ENCODE data around the gene AHDC1.
A peak's percentile ranks its signal among the peaks of the same experiment; 100 is the strongest.
"Not testable (repeated sequence)": the region's sequence is repeated elsewhere in the genome, so short reads cannot be mapped to it uniquely, and the experiment has no call there.

AHDC1 gene

DNA sequence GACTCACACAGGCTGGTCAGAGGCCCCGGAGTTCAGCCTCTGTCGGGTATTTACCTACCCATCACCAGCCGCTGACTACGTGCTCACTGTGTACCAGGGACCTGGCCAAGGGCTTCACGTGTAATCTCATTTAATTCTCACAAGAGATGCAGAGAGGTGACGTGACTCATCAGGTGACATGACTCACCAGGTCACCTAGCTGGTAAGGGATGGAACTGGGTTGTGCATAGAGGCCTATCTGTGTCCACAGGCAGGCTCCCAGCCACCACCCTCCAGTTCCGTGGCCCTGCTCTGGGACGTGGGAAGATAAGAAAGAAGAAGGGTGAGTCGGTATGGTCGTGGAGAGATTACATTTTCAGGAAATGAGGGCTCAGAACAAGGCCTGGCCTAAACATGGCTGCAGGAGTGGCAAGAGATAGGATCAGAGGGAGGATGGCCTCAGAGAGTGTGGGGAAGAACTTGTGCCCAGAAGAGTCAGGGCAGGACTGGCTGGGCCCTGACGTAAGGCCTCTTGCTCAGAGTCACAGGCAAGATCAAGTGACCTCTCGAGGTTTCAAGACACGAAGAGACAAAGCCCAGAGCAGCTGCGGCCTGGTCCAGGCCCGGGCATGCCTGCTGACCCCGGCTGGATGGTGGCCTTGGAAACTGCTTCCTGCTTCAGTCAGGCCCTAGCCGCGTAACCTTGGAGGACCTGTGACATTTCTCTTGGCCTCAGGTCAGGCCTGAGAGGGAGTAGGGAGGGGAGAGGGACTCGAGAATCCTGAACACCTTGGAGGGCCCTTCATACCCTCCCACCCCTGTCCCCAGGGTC, 61.3 kb downstream of the AHDC1 start:
- TF ChIP-seq, protein P1, sequence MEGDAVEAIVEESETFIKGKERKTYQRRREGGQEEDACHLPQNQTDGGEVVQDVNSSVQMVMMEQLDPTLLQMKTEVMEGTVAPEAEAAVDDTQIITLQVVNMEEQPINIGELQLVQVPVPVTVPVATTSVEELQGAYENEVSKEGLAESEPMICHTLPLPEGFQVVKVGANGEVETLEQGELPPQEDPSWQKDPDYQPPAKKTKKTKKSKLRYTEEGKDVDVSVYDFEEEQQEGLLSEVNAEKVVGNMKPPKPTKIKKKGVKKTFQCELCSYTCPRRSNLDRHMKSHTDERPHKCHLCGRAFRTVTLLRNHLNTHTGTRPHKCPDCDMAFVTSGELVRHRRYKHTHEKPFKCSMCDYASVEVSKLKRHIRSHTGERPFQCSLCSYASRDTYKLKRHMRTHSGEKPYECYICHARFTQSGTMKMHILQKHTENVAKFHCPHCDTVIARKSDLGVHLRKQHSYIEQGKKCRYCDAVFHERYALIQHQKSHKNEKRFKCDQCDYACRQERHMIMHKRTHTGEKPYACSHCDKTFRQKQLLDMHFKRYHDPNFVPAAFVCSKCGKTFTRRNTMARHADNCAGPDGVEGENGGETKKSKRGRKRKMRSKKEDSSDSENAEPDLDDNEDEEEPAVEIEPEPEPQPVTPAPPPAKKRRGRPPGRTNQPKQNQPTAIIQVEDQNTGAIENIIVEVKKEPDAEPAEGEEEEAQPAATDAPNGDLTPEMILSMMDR (IDR thresholded peaks at IDR 0.05; ENCODE audit: insufficient read depth, missing control alignments), result no peak
- DNase-seq (ENCODE audit: insufficient read length, low spot score) (no peak), FAIRE-seq (no peak)

DNA sequence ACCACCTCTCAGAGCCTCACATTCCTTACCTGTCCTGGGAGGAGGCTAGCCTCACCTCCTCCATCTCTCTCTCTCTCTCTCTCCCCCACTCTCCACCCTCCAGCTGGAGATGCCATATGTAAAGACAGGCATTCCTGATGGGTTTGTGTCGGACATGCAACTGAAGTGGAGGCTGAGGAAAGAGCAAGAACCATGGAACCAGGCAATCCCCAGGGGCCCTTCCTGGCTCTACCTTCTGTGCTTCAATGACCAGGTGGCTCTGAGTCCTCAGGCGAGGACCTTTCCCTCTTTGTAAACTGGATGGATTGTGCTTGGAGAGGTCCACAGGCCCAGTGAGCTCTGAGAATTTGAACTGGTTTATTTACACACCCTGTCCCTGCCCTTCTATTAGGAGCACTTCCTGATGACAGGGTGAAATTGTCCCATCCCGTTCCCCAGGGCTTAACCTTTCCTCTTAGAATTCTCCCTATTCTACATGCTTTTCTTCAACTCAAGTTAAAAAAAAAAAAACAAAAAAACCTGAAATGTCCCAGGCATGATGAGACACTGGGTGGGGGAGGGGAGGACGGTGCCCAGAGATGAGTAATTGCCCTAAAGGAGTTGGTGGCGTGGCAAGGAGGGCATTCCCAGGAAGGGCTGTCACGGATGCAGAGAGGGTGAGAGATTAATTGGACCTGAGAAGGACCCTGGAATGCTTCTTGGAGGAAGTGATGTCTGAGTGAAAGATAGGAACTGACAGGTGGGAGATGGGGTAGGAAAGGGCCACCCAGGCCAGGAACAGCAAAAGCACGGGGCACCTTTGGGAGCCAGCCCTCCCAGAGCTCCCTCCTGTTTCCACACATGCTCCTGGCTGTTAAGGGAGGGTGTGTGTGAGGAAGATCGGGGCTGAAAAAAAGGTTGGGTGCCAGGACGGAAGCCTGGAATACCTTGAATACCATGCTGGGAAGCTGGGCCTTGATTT, 63.8 kb downstream of the AHDC1 start:
- TF ChIP-seq, protein P1 (IDR thresholded peaks at IDR 0.05; ENCODE audit: insufficient read depth, missing control alignments), result no peak
- DNase-seq (ENCODE audit: insufficient read length, low spot score) (no peak), FAIRE-seq (no peak)

DNA sequence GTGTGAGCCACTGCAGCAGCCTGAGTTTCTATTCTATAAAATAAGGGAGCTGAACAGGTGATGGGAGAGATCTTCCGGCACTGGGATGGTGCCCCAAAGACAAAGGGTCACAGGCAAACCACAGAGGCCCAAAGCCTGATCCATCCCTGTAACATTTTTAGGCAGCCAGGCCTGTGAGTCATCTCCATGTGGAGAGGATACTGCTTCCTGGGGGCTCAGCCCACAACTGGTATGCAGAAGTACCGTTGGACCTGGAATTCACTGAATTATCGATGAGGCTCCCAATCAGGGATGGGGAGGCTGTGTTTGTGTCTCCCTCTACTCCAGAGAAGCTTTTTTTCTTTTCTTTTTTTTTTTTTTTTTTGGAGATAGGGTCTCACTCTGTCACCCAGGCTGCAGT, 65.2 kb downstream of the AHDC1 start:
- FAIRE-seq (no peak), DNase-seq (ENCODE audit: insufficient read length, low spot score) (no peak)
- TF ChIP-seq, protein P1 (IDR thresholded peaks at IDR 0.05; ENCODE audit: insufficient read depth, missing control alignments), result no peak

DNA sequence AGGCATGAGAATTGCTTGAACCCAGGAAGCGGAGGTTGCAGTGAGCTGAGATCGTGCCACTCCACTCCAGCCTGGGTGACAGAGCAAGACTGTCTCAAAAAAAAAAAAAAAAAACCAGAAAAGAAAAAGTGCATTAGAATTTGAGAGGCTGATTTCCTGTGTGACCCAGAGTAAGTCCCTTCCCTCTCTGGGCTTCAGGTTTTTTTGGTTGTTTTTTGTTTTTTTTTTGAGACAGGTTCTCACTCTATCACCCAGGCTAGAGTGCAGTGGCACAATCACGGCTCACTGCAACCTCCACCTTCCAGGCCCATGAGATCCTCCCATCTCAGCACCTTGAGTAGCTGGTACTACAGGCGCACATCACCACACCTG, 65.7 kb downstream of the AHDC1 start:
- not testable (repeated sequence) for FAIRE-seq; DNase-seq (ENCODE audit: insufficient read length, low spot score)

DNA sequence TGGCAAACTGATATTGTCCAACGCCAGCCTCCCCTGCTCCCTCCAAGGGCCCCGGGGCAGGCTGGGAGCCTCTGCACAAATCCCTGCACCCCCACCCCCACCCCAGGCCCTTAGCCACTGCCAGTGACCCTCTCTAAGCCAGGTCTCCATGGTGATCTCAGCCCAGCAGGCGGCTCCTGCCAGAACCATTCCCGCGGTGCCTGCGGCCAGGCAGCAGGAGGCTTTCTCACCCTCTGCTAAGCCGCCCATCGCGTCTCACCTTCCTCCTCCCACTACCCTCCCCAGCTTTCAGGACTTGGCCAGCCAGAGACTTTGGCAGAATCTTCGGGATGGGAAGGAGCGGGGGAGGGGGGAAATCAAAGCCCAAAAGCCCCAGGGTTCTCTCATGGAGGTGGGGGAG, 67.2 kb downstream of the AHDC1 start:
- no peak for FAIRE-seq
- DNase-seq (ENCODE audit: insufficient read length, low spot score), result peak; percentile 82
- TF ChIP-seq, protein P1 (IDR thresholded peaks at IDR 0.05; ENCODE audit: insufficient read depth, missing control alignments), result no peak

DNA sequence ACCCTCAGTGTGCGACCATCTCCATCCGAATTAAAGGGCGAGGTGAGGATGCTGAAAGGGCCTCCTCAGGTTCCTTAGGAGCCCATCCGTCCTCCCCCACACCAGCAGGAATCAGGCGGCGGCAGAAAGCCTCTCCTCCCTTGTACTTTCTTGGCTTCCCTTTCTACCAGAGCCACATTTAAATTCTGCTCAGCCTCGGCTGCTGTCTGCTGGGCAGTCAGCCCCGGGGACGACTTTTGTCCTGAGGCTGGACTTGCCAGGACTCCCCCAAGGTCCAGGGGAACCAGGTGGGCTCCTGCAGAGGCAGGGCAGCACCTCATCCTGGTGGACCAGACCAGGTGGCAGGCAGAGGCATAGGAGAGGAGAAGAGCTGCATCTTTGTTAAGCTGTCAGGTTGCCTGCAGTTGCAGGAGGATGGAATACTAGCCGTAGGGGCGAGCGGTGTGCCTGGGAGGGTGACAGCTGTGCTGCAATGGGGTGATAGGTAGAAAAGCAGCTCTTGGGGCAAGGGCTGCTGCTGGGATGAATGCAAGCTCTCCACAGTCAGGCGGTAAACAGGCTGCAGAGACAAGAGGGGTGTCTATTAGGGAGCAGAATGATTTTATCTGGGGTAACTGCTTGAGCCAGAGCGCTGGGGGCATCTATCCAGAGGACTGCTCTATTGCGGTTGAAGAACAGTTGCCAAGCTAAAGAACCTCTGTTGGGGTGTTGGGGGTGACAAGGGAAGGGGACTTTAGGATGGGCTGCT, 67.8 kb downstream of the AHDC1 start:
- TF ChIP-seq, protein P1 (IDR thresholded peaks at IDR 0.05; ENCODE audit: insufficient read depth, missing control alignments), result no peak
- DNase-seq (ENCODE audit: insufficient read length, low spot score) (no peak), FAIRE-seq (no peak)

DNA sequence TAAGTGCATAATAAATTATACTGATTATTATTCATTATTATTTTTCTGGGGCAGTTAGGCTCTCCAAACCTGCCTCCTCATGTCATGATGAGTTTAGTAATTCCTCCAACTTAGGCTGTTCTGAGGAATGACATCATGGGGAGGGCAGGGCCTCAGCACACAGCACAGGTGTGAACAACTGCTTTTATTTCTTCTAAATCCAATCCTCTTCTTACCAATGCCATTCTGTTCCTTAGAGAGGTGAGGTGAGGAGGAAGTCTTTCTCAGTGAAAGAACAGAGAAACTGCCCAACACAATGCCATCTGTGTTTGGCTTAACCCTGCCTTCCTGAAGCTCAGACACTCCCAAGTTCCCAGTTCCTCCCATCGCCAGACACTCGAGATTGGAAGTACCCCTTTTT, 68.6 kb downstream of the AHDC1 start:
- no peak for DNase-seq (ENCODE audit: insufficient read length, low spot score)
- TF ChIP-seq, protein P1 (IDR thresholded peaks at IDR 0.05; ENCODE audit: insufficient read depth, missing control alignments), result no peak
- FAIRE-seq, result no peak
